Measurements from ENCODE around the gene APBB3.
"Not testable (repeated sequence)": the region's sequence is repeated elsewhere in the genome, so short reads cannot be mapped to it uniquely, and the experiment has no call there.

The APBB3 gene

GRCh38 chr5:140564196-140565023, at the start of gene APBB3, which contains the start of gene SLC35A4:
Gene APBB3 (minus strand): TSS chr5:140564598. CDS start chr5:140564245, 353 bp downstream.
Gene SLC35A4 (plus strand): TSS chr5:140564828. CDS start chr5:140567170, 2,342 bp downstream.
- DNase-seq: peak; percentile 87 to 100 (median 98)

- DNase-seq: no peak
Observed at GRCh38 chr5:140611020-140611521, 46.7 kb upstream of the APBB3 start.

GRCh38 chr5:140609126-140609525, 44.7 kb upstream of the APBB3 start:
- DNase-seq: peak in 5 of 56 donors; percentile 18 to 35 (median 29)

GRCh38 chr5:140608722-140609121, 44.3 kb upstream of the APBB3 start:
- DNase-seq: no peak

GRCh38 chr5:140607031-140607430, 42.6 kb upstream of the APBB3 start:
- no peak for DNase-seq

GRCh38 chr5:140605879-140606278, 41.5 kb upstream of the APBB3 start:
- DNase-seq: no peak

- no peak for DNase-seq
Observed at GRCh38 chr5:140603734-140604133, 39.3 kb upstream of the APBB3 start.

GRCh38 chr5:140603446-140603698, 39.0 kb upstream of the APBB3 start:
- DNase-seq: not testable (repeated sequence)

- DNase-seq: no peak
Observed at GRCh38 chr5:140602147-140602546, 37.7 kb upstream of the APBB3 start.

GRCh38 chr5:140600096-140600495, 35.7 kb upstream of the APBB3 start:
- no peak for DNase-seq

- no peak for DNase-seq
Observed at GRCh38 chr5:140598836-140599235, 34.4 kb upstream of the APBB3 start.

GRCh38 chr5:140596321-140596741, 31.9 kb upstream of the APBB3 start:
- DNase-seq: peak in 1 of 56 donors; percentile 36

- peak in 6 of 56 donors; percentile 10 to 41 (median 26) for DNase-seq
Observed at GRCh38 chr5:140595538-140596300, 31.3 kb upstream of the APBB3 start.

- DNase-seq: no peak
Observed at GRCh38 chr5:140594169-140594568, 29.8 kb upstream of the APBB3 start.

GRCh38 chr5:140593070-140593469, 28.7 kb upstream of the APBB3 start:
- DNase-seq: not testable (repeated sequence)

GRCh38 chr5:140591747-140592372, 27.5 kb upstream of the APBB3 start:
- no peak for DNase-seq

GRCh38 chr5:140590861-140591260, 26.5 kb upstream of the APBB3 start:
- no peak for DNase-seq

- no peak for DNase-seq
Observed at GRCh38 chr5:140588311-140589070, 24.1 kb upstream of the APBB3 start.

GRCh38 chr5:140587495-140587894, 23.1 kb upstream of the APBB3 start:
- no peak for DNase-seq

- not testable (repeated sequence) for DNase-seq
Observed at GRCh38 chr5:140579188-140579747, 14.9 kb upstream of the APBB3 start.

GRCh38 chr5:140576776-140577201, 12.4 kb upstream of the APBB3 start:
- DNase-seq: no peak

All from nucleus accumbens (tissue), 56 donors.